GM12801 (cell line): ENCODE data around the gene PLEKHA1.

Experiments
- TF ChIP-seq, protein P1 (sequence below): IDR thresholded peaks from one replicate; pipeline ENCODE4 v1.5.1; 2011; ENCODE audit warnings: control low read depth; ENCODE audit not compliant: insufficient read length; ENCODE audit errors: extremely low read depth

Gene PLEKHA1

DNA sequence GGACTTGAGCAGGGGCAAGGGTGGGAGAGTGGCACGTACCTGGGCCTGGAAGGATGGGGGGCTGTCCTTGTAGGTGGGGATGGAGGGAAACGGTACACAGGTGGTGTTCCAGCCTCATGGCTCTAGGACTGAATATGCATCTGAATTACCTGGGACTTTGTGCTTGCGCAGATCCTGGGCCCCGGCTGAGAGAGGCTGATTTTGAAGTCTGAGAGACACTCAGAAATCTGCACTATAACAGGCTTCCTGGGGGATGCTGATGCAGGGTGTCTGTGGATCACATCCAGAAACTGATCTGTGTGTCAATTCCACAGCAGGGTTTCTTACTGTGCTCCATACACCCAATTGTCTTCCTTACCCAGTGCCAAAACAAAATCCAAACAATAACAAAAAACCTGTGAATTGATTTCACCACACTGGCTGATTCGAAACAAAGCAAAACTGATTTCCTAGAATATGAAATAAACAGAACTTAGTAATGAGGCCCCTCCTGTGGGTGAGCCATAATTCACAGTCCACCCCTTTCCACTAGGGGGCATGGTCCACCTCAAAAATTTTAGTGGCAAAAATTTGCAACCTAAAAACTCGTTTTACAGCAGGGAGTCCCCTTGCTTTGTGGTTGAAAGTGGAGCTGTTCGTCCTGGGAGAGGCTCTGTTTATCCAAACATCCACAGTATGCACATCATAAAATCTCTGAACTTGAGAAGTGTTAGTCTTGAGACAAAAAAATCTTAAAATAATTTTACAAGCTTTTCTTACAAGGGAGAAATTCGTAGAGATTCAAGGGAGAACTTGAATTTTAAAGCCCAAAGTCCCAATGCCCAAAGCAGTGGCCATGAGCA is 32.0 kb upstream of the PLEKHA1 start:
- TF ChIP-seq, protein P1, sequence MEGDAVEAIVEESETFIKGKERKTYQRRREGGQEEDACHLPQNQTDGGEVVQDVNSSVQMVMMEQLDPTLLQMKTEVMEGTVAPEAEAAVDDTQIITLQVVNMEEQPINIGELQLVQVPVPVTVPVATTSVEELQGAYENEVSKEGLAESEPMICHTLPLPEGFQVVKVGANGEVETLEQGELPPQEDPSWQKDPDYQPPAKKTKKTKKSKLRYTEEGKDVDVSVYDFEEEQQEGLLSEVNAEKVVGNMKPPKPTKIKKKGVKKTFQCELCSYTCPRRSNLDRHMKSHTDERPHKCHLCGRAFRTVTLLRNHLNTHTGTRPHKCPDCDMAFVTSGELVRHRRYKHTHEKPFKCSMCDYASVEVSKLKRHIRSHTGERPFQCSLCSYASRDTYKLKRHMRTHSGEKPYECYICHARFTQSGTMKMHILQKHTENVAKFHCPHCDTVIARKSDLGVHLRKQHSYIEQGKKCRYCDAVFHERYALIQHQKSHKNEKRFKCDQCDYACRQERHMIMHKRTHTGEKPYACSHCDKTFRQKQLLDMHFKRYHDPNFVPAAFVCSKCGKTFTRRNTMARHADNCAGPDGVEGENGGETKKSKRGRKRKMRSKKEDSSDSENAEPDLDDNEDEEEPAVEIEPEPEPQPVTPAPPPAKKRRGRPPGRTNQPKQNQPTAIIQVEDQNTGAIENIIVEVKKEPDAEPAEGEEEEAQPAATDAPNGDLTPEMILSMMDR = no peak

DNA sequence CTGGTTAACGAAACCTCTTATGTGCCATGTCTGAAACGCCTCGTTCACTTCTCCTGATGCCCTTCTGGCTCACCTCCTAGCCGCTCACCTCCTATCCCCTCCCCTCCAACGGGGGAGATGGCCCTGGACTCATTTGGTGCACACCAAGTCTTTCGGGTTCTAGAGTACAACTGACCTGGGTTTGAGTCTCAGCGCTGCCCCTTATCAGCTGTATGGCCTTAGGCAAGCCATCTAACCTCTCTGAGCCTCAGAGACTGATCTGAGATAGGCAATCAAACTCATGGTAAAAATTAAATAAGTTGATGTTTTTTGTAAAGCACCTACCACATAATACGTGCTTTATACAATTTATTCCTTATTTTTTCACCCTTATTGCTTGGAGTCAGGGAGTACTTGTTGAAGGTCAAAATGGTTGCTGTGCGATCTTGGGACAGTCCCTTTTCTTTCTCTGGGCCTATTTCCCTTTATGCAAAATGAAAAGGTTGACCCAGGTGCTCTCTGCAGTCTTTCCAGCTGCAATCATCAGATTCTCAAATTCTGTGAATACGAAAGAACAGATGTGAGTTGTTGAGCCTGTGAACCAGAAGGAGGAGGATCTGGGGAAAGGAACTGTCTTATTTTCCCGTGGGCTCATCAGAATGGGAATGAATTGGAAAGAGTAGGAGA is 31.2 kb upstream of the PLEKHA1 start:
- TF ChIP-seq, protein P1 = no peak

DNA sequence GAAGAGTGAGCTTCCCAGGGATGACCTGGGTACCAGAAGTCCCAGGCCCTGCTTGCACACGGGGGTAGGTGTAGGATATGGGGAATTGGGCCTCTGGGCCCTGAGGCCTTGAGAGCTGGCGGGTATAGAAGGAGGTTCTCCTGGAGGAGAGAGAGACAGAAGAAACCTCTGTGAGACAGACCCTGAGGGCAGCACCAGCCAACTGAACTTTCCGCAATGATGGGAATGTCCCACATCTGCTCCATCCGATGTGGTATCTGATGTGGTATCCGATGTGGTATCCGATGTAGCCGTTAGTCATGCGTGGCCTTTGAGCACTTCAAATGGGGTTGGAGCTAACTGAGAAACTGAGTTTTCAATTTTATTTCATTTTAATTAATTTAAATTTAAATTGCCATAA is 30.6 kb upstream of the PLEKHA1 start:
- TF ChIP-seq, protein P1 = no peak

DNA sequence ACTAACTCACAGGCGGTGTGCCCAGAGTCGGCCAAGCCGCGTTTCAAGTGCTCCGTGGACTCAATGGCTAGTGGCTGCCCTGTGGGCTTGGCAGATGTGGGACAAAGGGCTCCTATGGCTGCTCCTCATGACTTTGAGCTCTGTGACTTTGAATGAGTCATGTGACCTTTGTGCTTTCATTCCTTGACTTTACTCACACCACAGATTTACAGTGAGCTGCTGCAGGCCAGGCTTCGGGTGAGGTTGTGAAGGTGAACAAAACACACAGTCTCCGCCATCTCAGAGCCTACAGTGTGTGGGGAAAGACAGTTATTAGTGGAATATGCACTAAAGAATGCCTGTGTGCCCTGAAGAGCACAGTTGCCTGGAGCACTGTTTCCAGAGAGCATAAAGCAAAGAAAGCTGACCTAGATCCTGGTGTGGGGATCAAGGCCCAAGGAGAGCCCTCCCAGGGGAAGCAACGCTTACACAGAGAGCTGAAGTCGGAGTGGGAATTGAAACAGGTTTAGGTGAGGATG is 29.7 kb upstream of the PLEKHA1 start:
- TF ChIP-seq, protein P1 = no peak

DNA sequence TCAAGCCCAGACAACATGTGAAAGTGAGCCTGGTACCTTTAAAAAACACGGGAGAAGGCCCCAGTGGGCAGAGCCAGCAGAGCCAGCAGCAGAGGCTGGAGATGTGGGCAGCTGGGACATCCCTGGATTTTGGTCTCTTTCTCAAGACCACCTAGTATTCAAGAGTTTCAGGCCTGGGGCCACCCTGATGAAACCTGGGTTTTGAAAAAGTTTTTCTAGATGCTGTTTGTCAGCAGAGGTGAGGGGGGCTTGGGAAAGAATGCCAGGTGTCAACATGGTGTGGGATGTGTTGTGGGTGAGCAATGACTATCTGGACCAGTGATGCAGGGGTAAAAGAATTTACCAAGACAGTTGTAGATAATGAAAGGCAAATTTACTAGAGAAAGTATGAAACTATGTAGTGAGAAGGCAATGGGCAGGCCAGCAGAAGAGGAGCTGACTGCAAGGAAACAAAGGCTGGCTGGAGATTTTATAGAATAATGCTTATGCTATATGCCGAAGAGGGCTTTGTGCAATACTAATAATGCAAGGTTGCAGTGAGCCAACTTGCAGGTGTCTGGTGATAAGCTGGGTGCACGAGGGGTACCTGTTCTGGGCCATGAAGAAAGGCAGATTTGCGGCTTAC is 28.1 kb upstream of the PLEKHA1 start:
- TF ChIP-seq, protein P1 = no peak

DNA sequence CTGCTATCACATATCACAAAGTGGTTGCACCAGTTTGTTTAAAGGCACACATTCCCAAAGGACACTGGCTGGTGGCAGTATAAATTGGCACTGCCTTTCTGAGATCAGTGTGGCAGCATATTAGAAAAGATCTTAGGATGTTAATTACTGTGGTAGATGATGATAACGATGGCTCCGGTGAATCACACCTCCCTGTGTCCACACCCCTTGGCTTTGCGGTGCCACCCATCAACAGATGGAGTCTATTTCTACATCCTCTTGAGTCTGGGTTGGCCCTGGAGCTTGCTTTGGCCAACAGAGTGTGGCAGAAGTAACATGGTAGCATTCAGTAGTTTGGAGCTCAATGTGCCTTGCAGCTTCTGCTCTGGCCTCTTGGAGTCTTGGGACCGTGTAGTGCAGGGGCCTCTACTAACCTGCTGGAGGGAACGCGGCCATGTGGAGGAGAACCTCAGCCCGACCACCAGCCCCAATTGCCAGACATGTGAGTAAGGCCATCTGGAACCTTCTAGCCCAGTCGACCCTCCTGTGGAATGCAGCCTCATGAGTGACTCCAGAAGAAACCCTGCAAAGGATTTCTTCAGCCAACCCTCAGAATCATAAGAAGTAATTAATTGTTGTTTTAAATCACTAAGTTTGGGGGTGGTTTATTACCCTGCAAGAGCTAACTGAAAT is 27.2 kb upstream of the PLEKHA1 start:
- TF ChIP-seq, protein P1 = no peak

DNA sequence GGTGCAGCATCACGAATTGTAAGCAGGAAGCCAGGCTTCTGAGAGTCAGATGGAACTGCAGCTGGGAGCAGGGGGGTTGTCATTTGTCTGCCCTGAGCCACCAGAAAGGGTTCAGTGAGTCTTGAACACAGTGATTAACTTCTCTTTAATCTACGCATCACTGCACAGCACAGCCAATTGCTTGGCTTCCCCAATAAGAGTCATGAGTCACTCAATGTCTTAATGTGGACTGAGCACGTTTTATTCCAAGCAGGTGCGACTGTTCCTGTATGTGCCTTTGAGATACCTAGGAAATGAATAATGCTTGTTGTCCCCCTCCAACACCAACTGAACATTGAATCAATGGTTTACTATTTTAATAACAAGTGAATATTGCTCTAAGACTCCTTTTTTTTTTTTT is 26.0 kb upstream of the PLEKHA1 start:
- TF ChIP-seq, protein P1 = no peak
